AG08395 (cell line): ENCODE measurements around the gene LMBR1.
"Not testable (repeated sequence)": the region's sequence is repeated elsewhere in the genome, so short reads cannot be mapped to it uniquely, and the experiment has no call there.

ENCODE experiments used
- DNase-seq: peaks from one replicate; pipeline ENCODE4 v3.0.0; 2012; ENCODE audit warnings: mixed read lengths, low spot score

LMBR1 gene

DNA sequence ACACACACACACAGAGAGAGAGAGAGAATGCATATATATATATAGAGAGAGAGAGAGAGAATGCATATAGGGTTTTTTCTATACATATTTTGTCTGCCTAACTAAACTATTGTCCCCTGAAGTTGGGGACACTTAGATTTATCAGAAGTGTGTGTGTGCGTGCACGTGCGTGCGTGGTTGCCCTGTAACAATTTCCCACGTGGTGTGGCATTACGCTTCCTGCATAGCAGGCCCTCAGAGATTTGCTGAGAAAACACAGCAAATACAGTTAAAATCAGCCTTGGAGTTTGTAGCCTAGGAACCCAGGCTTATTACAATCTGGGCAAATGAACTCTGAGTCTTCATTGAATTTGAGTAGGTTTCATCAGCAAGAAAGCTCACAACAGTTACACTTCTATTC, 237.7 kb downstream of the LMBR1 start:
- no peak for DNase-seq

DNA sequence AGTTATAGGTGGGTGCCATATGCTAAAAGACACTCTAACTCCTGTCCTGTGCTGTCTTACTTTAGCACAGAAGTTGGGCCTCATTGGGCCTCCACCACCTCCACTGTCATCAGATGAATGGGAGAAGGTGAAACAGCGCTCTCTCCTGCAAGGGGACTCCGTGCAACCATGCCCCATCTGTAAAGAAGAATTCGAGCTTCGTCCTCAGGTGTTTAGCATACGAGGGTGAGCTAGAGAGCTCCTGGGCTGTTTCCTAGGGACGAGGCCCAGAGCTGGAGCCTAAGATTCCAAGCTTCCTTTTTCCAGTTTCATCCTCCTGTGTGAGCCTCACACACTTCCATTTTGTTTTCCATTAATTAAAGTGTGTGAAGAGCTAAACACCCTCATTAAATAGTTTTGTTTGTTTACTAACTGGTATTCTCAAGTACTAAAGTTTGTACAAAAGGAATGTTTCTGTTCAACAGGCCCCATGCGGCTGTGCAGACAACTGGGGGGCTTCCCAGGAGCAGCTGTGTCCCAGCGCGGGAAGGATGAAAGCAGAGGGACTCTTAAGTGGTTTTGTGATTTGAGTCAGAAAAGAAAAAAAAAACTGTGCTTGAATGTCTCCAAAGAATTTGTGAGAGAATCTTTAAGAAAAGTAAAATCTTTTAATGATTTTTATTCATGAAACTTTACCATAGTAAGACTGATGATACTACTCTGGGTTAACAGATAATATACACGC, 238.3 kb downstream of the LMBR1 start:
- DNase-seq, result no peak

DNA sequence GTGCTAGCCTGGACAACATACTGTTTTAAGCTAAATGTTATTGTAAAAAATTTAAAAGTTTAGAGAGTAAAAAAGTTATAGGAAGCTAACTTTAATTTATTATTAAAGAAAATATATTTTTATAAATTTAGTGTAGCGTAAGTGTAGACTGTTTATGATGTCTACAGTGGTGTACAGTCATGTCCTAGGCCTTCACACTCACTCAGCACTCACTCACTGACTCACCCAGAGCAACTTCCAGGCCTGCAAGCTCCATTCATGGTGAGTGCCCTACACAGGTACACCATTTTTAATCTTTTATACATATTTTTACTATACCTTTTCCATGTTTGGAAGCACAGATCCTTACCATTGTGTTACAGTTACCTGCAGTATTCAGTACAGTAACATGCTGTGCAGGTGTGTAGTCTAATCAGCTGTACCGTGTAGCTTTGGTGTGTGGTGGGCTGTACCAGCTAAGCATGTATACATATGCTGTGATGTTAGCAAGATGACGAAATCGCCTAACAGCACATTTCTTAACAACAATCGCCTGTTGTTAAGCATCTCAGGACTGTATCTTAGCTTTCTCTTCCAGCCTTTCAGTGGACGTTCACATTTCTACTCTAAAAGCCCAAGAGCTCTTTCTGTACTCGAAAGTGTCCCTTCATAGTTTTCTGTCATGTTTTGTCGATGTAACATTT, 240.0 kb downstream of the LMBR1 start:
- DNase-seq, result no peak

GRCh38 chr7:156651474-156651873, 241.5 kb downstream of the LMBR1 start:
- peak; percentile 18 for DNase-seq

GRCh38 chr7:156650042-156650441, 242.9 kb downstream of the LMBR1 start:
- peak; percentile 32 for DNase-seq

GRCh38 chr7:156647330-156647729, 245.7 kb downstream of the LMBR1 start:
- not testable (repeated sequence) for DNase-seq

- no peak for DNase-seq
Observed at GRCh38 chr7:156642306-156643045, 250.5 kb downstream of the LMBR1 start.

- no peak for DNase-seq
Observed at GRCh38 chr7:156640949-156641485, 252.0 kb downstream of the LMBR1 start.

DNA sequence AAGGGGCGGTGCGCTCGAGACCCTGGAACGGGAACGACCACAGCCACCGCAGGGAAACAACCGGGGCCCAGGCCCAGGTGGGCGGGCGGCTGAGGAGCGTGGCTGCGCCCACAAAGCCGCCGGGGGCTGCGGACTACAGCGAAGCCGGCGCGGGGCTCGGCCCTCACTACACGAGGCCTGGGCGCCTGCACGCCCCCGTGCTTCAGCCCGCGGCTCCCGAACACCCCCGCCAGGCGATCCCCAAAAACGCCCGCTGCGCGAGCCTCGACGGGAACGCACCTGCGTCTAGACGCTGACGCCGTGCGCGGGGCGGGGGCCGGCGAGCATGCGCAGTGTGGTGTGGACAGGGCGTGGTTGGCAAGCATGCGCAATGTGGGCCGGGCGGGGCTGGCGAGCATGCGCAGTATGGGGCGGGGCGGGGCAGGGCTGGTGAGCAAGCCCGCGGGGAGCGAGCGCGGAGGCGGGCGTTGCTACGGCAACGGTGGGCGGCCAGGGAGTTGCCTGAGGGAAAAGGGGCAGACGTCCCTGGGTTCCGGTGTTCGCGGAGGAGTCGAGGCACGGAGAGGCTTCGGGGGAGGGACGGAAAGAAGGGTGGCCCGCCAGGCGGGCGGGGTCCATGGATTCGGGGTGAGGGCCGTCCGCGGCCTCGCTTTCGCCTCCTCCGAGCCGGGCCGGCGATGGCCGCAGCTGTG, 252.6 kb downstream of the LMBR1 start, which contains the start of gene RNF32:
TSS of gene RNF32 (plus strand) at position 518 of the 692 bp plus-strand sequence. CDS start 3,104 bp downstream, outside the sequence.
- peak; percentile 100 for DNase-seq

GRCh38 chr7:156639426-156640256, 253.3 kb downstream of the LMBR1 start:
- no peak for DNase-seq

DNA sequence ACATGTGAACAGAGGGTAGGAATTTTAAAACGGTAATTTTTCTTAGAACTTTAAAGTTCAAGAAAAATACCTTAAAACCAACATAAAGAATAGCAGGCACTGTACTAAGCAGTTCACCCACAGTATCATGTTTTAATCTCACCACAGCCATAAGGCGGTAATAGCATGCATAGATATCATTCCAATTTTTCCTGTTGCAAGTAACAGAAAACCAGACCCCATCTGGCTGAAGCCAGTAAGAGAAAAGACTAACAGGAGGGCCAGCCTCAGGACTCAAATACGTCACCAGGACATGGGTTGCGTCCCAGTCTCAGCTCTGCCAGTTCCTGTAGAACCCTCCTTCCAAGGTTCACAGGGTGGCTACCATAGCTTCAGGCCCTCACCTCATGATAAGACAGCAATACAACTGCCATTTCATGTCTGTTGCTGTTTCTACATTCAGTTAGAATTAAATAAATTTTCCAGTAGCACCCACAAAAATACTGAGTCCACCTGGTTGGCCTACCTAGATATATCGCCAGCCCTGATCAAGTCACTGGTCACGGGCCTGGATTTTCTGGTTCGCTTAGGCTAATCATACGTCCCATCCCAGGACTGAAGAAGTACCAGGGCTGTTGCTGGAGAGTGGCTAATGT, 254.4 kb downstream of the LMBR1 start:
- DNase-seq, result no peak

DNA sequence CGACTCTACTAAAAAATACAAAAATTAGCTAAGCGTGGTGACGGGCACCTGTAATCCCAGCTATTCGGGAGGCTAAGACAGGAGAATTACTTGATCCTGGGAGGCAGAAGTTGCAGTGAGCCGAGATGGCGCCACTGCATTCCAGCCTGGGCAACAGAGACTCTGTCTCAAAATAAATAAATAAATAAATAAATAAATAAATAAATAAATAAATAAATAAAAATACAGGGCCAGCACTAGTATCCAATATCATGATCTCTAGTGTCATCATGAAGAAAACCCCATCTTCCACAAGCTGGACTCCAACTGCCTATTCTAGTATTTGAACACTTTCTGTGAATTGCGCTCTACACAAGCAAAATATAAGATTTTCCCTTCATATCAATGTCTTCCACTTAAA, 255.9 kb downstream of the LMBR1 start:
- not testable (repeated sequence) for DNase-seq

DNA sequence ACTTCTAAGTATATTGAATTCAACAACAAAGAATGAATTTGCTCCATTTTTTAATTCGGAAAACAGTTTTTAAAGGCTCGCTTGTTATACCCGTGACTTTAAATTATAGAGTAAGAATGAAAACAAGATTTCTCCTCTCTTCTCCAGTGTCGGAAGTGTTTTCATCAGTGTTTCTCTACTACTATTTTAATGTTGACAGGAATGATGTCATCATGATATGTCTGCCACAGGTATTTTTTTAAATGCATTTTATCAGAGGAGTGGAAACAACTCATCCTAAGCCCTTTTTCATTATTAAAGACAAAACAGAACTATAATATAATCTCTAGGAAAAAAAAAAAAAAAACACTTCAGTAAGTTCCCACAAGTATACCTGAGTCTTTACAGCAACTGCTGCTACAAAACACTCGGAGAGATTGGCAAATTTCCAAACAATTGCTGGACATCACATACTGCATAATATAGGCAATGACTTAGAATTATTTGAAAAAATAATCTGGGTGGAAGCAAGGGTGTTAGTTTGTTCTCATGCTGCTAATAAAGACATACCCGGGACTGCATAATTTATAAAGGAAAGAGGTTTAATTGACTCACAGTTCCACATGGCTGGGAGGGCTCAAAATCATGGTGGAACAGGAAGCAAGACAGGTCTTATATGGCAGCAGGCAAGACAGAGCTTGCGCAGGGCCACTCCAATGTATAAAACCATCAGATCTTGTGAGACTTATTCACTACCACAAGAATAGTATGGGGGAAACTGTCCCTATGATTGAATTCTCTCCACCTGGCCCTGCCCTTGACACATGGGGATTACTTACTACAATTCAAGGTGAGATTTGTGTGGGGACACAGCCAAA, 257.2 kb downstream of the LMBR1 start:
- DNase-seq, result no peak

- no peak for DNase-seq
Observed at GRCh38 chr7:156634117-156634516, 258.9 kb downstream of the LMBR1 start.

- no peak for DNase-seq
Observed at GRCh38 chr7:156629873-156630272, 263.1 kb downstream of the LMBR1 start.

DNA sequence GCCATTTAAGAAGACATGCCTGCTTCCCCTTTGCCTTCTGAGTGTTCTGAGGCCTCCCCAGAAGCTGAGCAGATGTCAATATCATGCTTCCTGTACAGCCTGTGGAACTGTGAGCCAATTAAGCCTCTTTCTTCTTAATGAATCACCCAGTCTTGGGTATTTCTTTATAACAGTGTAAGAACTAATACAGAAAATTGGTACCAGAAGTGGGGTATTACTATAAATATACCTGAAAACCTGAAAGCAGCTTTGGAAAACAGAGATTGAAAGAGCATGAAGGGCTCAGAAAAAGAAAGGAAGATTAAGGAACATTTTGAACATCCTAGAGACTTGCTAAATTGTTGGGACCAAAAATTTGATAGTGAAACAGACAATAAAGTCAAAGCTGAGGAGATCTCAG, 264.4 kb downstream of the LMBR1 start:
- DNase-seq, result no peak
